Activated CD4-positive, alpha-beta T cell treated with anti-CD3 and anti-CD28 coated beads, Interleukin-2, amount 10 ng/mL, durations not matched to agents 7 days and 5 days (primary cell): ENCODE measurements around the gene CNKSR3. TPM values are rescaled to one million over a fixed set of nuclear protein-coding genes. Genes with fewer than 3 reads are reported as not detected.
"Not testable (repeated sequence)": the region's sequence is repeated elsewhere in the genome, so short reads cannot be mapped to it uniquely, and the experiment has no call there.

Experiments
- CTCF ChIA-PET: fragments of 350-600 bp; sonication (Branson Sonifier 250); formaldehyde crosslinking; loops from one replicate; lab custom pipeline; 2021; ENCODE audit warnings: antibody characterized with exemption; lab: Charles Lee
- POLR2A ChIA-PET: fragments of 350-600 bp; sonication (Branson Sonifier 250); formaldehyde crosslinking; loops from one replicate; lab custom pipeline; 2021; ENCODE audit warnings: antibody characterized with exemption; lab: Charles Lee
- DNase-seq: peaks from one replicate; pipeline ENCODE4 v3.0.0-alpha.2; 2020
- H3K27ac Mint-ChIP-seq: one replicate; pipeline ENCODE4 v1.8.0; 2021; ENCODE audit warnings: mild to moderate bottlenecking, moderate library complexity, mixed read lengths
- H3K27me3 Mint-ChIP-seq: one replicate; pipeline ENCODE4 v1.8.0; 2021; ENCODE audit warnings: mixed read lengths
- H3K36me3 Mint-ChIP-seq: one replicate; pipeline ENCODE4 v1.8.0; 2021; ENCODE audit warnings: low read depth, mixed read lengths
- H3K4me1 Mint-ChIP-seq: one replicate; pipeline ENCODE4 v1.8.0; 2021; ENCODE audit warnings: mixed read lengths
- H3K4me3 Mint-ChIP-seq: one replicate; pipeline ENCODE4 v1.8.0; 2021; ENCODE audit warnings: mild to moderate bottlenecking, moderate library complexity, mixed read lengths
- H3K9me3 Mint-ChIP-seq: one replicate; pipeline ENCODE4 v1.8.0; 2021; ENCODE audit warnings: mixed read lengths
- total RNA-seq, 2 experiments: library from RNA; stranded (reverse); gene quantifications; one replicate each; pipeline ENCODE4 v1.2.3, GENCODE V29; 2021

Gene CNKSR3
- total RNA-seq, 2 experiments from 2014 or later = not detected

- Mint-ChIP-seq H3K4me1 (no peaks in the 10 kb centered on the region), H3K27ac (no peak overlapping the region), H3K27me3 (peaks cover 2% of the 10 kb centered on the region), H3K4me3 (no peak overlapping the region), H3K9me3 (no peaks in the 10 kb centered on the region), H3K36me3 (no peaks in the 10 kb centered on the region)
- POLR2A ChIA-PET = no interaction called here
- CTCF ChIA-PET = interaction anchor here (0.6 kb wide), 1 partner anchor 1634 kb away, joined by 3 read pairs; no protein-coding TSS in a partner anchor
- DNase-seq = no peak
Observed at GRCh38 chr6:154520280-154520679, 9.8 kb upstream of the CNKSR3 start.

GRCh38 chr6:154518396-154518795 lies 7.9 kb upstream of the CNKSR3 start:
- ChIA-PET CTCF (no interaction called here), POLR2A (no interaction called here)
- no peak for DNase-seq
- peaks cover 7% of the 10 kb centered on the region for H3K27me3 Mint-ChIP-seq
- no peaks in the 10 kb centered on the region for H3K36me3 Mint-ChIP-seq
- H3K27ac Mint-ChIP-seq = no peak overlapping the region
- H3K4me3 Mint-ChIP-seq = no peak overlapping the region
- H3K9me3 Mint-ChIP-seq = no peaks in the 10 kb centered on the region
- H3K4me1 Mint-ChIP-seq = no peaks in the 10 kb centered on the region

GRCh38 chr6:154516276-154516675 lies 5.8 kb upstream of the CNKSR3 start:
- Mint-ChIP-seq H3K27ac (no peak overlapping the region), H3K4me1 (peaks cover 4% of the 10 kb centered on the region), H3K36me3 (no peaks in the 10 kb centered on the region), H3K9me3 (no peaks in the 10 kb centered on the region), H3K4me3 (no peak overlapping the region), H3K27me3 (peaks cover 22% of the 10 kb centered on the region)
- no peak for DNase-seq
- POLR2A ChIA-PET = no interaction called here
- CTCF ChIA-PET = no interaction called here

GRCh38 chr6:154515826-154516225 lies 5.3 kb upstream of the CNKSR3 start:
- H3K27ac Mint-ChIP-seq = no peak overlapping the region

GRCh38 chr6:154515076-154515475 lies 4.6 kb upstream of the CNKSR3 start:
- H3K27me3 Mint-ChIP-seq = peaks cover 26% of the 10 kb centered on the region
- ChIA-PET CTCF (interaction anchor here (0.6 to 0.7 kb wide), 2 partner anchors 178 to 488 kb away, joined by 3 to 5 read pairs; no protein-coding TSS in a partner anchor), POLR2A (interaction anchor here (0.5 to 0.6 kb wide), 2 partner anchors 404 to 489 kb away, joined by 3 to 4 read pairs; no protein-coding TSS in a partner anchor)
- not testable (repeated sequence) for H3K36me3 Mint-ChIP-seq, H3K4me1 Mint-ChIP-seq, H3K27ac Mint-ChIP-seq, H3K9me3 Mint-ChIP-seq, DNase-seq, H3K4me3 Mint-ChIP-seq

More at GRCh38 chr6:154515826-154516225, 5.3 kb upstream of the CNKSR3 start:
- no peak for DNase-seq
- H3K27me3 Mint-ChIP-seq = peaks cover 24% of the 10 kb centered on the region
- H3K4me3 Mint-ChIP-seq = no peak overlapping the region
- POLR2A ChIA-PET = no interaction called here
- H3K36me3 Mint-ChIP-seq = no peaks in the 10 kb centered on the region
- H3K4me1 Mint-ChIP-seq = peaks cover 5% of the 10 kb centered on the region
- no peaks in the 10 kb centered on the region for H3K9me3 Mint-ChIP-seq
- CTCF ChIA-PET = interaction anchor here (0.7 kb wide), 1 partner anchor 177 kb away, joined by 5 read pairs; no protein-coding TSS in a partner anchor

GRCh38 chr6:154514481-154514880 lies 4.0 kb upstream of the CNKSR3 start:
- DNase-seq = no peak
- H3K4me3 Mint-ChIP-seq = no peak overlapping the region
- H3K4me1 Mint-ChIP-seq = peaks cover 7% of the 10 kb centered on the region
- ChIA-PET POLR2A (interaction anchor here (0.6 kb wide), 1 partner anchor 405 kb away, joined by 3 read pairs; no protein-coding TSS in a partner anchor), CTCF (no interaction called here)
- no peaks in the 10 kb centered on the region for H3K36me3 Mint-ChIP-seq
- no peak overlapping the region for H3K27ac Mint-ChIP-seq
- H3K27me3 Mint-ChIP-seq = peaks cover 29% of the 10 kb centered on the region
- no peaks in the 10 kb centered on the region for H3K9me3 Mint-ChIP-seq

- no peak overlapping the region for H3K4me3 Mint-ChIP-seq
- no peaks in the 10 kb centered on the region for H3K9me3 Mint-ChIP-seq
- no peak for DNase-seq
- POLR2A ChIA-PET = no interaction called here
- H3K4me1 Mint-ChIP-seq = peaks cover 9% of the 10 kb centered on the region
- H3K36me3 Mint-ChIP-seq = no peaks in the 10 kb centered on the region
- no peak overlapping the region for H3K27ac Mint-ChIP-seq
- peaks cover 36% of the 10 kb centered on the region for H3K27me3 Mint-ChIP-seq
- CTCF ChIA-PET = no interaction called here
Observed at GRCh38 chr6:154513601-154514320, 3.3 kb upstream of the CNKSR3 start.

GRCh38 chr6:154512201-154512600 lies 1.7 kb upstream of the CNKSR3 start:
- DNase-seq = no peak
- CTCF ChIA-PET = no interaction called here
- POLR2A ChIA-PET = no interaction called here
- Mint-ChIP-seq H3K4me3 (no peak overlapping the region), H3K27me3 (peaks cover 50% of the 10 kb centered on the region), H3K4me1 (peaks cover 10% of the 10 kb centered on the region), H3K36me3 (no peaks in the 10 kb centered on the region), H3K27ac (no peak overlapping the region), H3K9me3 (no peaks in the 10 kb centered on the region)

GRCh38 chr6:154511791-154512190 lies 1.3 kb upstream of the CNKSR3 start:
- no peak overlapping the region for H3K4me3 Mint-ChIP-seq
- CTCF ChIA-PET = no interaction called here

GRCh38 chr6:154509421-154510143 lies 903 bp downstream of the CNKSR3 start:
- peaks cover 53% of the 10 kb centered on the region for H3K27me3 Mint-ChIP-seq
- DNase-seq = no peak
- peaks cover 10% of the 10 kb centered on the region for H3K4me1 Mint-ChIP-seq
- ChIA-PET CTCF (no interaction called here), POLR2A (no interaction called here)
- H3K36me3 Mint-ChIP-seq = no peaks in the 10 kb centered on the region
- H3K9me3 Mint-ChIP-seq = no peaks in the 10 kb centered on the region
- H3K27ac Mint-ChIP-seq = no peak overlapping the region
- peak overlapping the region; percentile 47 for H3K4me3 Mint-ChIP-seq

More at GRCh38 chr6:154511791-154512190, 1.3 kb upstream of the CNKSR3 start:
- H3K27me3 Mint-ChIP-seq = peaks cover 50% of the 10 kb centered on the region
- H3K27ac Mint-ChIP-seq = no peak overlapping the region
- DNase-seq = no peak
- H3K9me3 Mint-ChIP-seq = no peaks in the 10 kb centered on the region
- H3K36me3 Mint-ChIP-seq = no peaks in the 10 kb centered on the region
- H3K4me1 Mint-ChIP-seq = peaks cover 10% of the 10 kb centered on the region
- POLR2A ChIA-PET = no interaction called here

GRCh38 chr6:154508573-154509375 lies 1.7 kb downstream of the CNKSR3 start:
- peak overlapping the region; percentile 20 for H3K4me3 Mint-ChIP-seq
- CTCF ChIA-PET = no interaction called here

GRCh38 chr6:154506991-154507898 lies 3.2 kb downstream of the CNKSR3 start:
- CTCF ChIA-PET = no interaction called here
- DNase-seq = no peak
- Mint-ChIP-seq H3K27me3 (peaks cover 39% of the 10 kb centered on the region), H3K4me3 (no peak overlapping the region), H3K9me3 (no peaks in the 10 kb centered on the region), H3K4me1 (peaks cover 10% of the 10 kb centered on the region), H3K27ac (no peak overlapping the region), H3K36me3 (no peaks in the 10 kb centered on the region)
- POLR2A ChIA-PET = no interaction called here

More at GRCh38 chr6:154508573-154509375, 1.7 kb downstream of the CNKSR3 start:
- Mint-ChIP-seq H3K9me3 (no peaks in the 10 kb centered on the region), H3K36me3 (no peaks in the 10 kb centered on the region), H3K4me1 (peaks cover 10% of the 10 kb centered on the region), H3K27ac (no peak overlapping the region), H3K27me3 (peaks cover 49% of the 10 kb centered on the region)
- POLR2A ChIA-PET = no interaction called here
- DNase-seq = no peak
